Endodermal cell (in vitro differentiated cells): ENCODE measurements around the gene CEP57L1. TPM values are rescaled to one million over a fixed set of nuclear protein-coding genes. Genes with fewer than 3 reads are reported as not detected.

Experiments used
- DNase-seq: peaks from one replicate; pipeline ENCODE4 v3.0.0-alpha.2; 2017
- H3K27ac ChIP-seq: 2 replicates; pipeline ENCODE4 v1.5.1; 2013; ENCODE audit warnings: mild to moderate bottlenecking, low read depth, low read length, moderate library complexity
- H3K27me3 ChIP-seq: 2 replicates; pipeline ENCODE4 v1.6.1; 2013; ENCODE audit warnings: mild to moderate bottlenecking, low read length, moderate library complexity; ENCODE audit not compliant: insufficient read depth, control insufficient read depth, poor library complexity, severe bottlenecking
- H3K36me3 ChIP-seq: 2 replicates; pipeline ENCODE4 v1.7.0; 2013; ENCODE audit warnings: mild to moderate bottlenecking, low read length, moderate library complexity; ENCODE audit not compliant: control insufficient read depth, insufficient read depth
- H3K4me1 ChIP-seq: one replicate; pipeline ENCODE4 v1.7.0; 2013; ENCODE audit warnings: low read length; ENCODE audit not compliant: control insufficient read depth, insufficient read depth
- H3K4me3 ChIP-seq: 2 replicates; pipeline ENCODE4 v1.5.1; 2013; ENCODE audit warnings: mild to moderate bottlenecking, low read length, moderate library complexity
- H3K9ac ChIP-seq: 2 replicates; pipeline ENCODE4 v1.6.1; 2013; ENCODE audit warnings: mild to moderate bottlenecking, low read length, moderate library complexity; ENCODE audit not compliant: poor library complexity, severe bottlenecking; ENCODE audit errors: extremely low read depth
- H3K9me3 ChIP-seq: 2 replicates; pipeline ENCODE4 v1.6.1; 2013; ENCODE audit warnings: mild to moderate bottlenecking, low read length, moderate library complexity; ENCODE audit not compliant: control insufficient read depth
- H3K27ac Mint-ChIP-seq: 2 replicates; pipeline ENCODE4 v1.8.0; 2020; ENCODE audit warnings: mixed read lengths
- H3K27me3 Mint-ChIP-seq: 2 replicates; pipeline ENCODE4 v1.8.0; 2021; ENCODE audit warnings: mild to moderate bottlenecking, mixed read lengths; ENCODE audit not compliant: insufficient read depth
- H3K36me3 Mint-ChIP-seq: 2 replicates; pipeline ENCODE4 v1.8.0; 2020; ENCODE audit warnings: low read depth, mixed read lengths
- H3K4me1 Mint-ChIP-seq: 2 replicates; pipeline ENCODE4 v1.8.0; 2020; ENCODE audit warnings: mixed read lengths
- H3K4me3 Mint-ChIP-seq: 2 replicates; pipeline ENCODE4 v1.8.0; 2020; ENCODE audit warnings: mild to moderate bottlenecking, moderate library complexity, mixed read lengths
- H3K9me3 Mint-ChIP-seq: 2 replicates; pipeline ENCODE4 v1.8.0; 2020; ENCODE audit warnings: mild to moderate bottlenecking, mixed read lengths
- CTCF ChIP-seq: fragments of 200-600 bp; sonication (generic); conservative IDR thresholded peaks from 2 replicates; pipeline ENCODE4 v1.5.0; 2021; ENCODE audit warnings: antibody characterized with exemption, mild to moderate bottlenecking
- WGBS, 2 experiments: methylation state at CpG; one replicate each; pipeline versions ENCODE4 v1.1.5 to v1.1.7; 2013; ENCODE audit warnings: missing lambda C conversion rate in 2 of 2, mixed read lengths in 1 of 2; ENCODE audit not compliant: insufficient coverage in 1 of 2, insufficient read length in 1 of 2; 5-methylcytosine and 5-hydroxymethylcytosine counted together
- total RNA-seq, 2 donors: library from RNA; stranded (reverse); fragmentation: NEBNext Ultra II Directional in 1 of 2; extraction: Animal tissue kit (Norgen Biotek cat#: 25700) in 1 of 2; gene quantifications; 2 replicates in 1 of 2; 3 replicates in 1 of 2; pipeline ENCODE4 v1.2.1, GENCODE V29; 2021

The CEP57L1 gene
- total RNA-seq, 2 donors from 2014 or later = 8.4 to 17.6 TPM

- H3K27me3 ChIP-seq = no peaks in the 10 kb centered on the region
- H3K4me1 Mint-ChIP-seq = peaks cover 20% of the 10 kb centered on the region
- no peaks in the 10 kb centered on the region for H3K9me3 Mint-ChIP-seq
- no peaks in the 10 kb centered on the region for H3K27me3 Mint-ChIP-seq
- H3K4me1 ChIP-seq = no peaks in the 10 kb centered on the region
- no peak overlapping the region for H3K27ac ChIP-seq
- DNase-seq = no peak
- H3K4me3 ChIP-seq = no peak overlapping the region
- TF ChIP-seq CTCF = no peak
- no peak overlapping the region for H3K27ac Mint-ChIP-seq
- H3K4me3 Mint-ChIP-seq = no peak overlapping the region
- no peaks in the 10 kb centered on the region for H3K36me3 ChIP-seq
- WGBS, 2 experiments = 85% methylated on average over 1 of the region's 1 CpG; no CpG with 5 or more reads in 1 of the 2 experiments
- H3K36me3 Mint-ChIP-seq = no peaks in the 10 kb centered on the region
- no peak overlapping the region for H3K9ac ChIP-seq
- H3K9me3 ChIP-seq = no peaks in the 10 kb centered on the region
Measured at GRCh38 chr6:109055771-109056235, 39.5 kb upstream of the CEP57L1 start.

- peaks cover 15% of the 10 kb centered on the region for H3K4me1 Mint-ChIP-seq
Measured at GRCh38 chr6:109056661-109057060, 38.6 kb upstream of the CEP57L1 start.

GRCh38 chr6:109058620-109059019 lies 36.7 kb upstream of the CEP57L1 start:
- Histone ChIP-seq H3K4me3 (no peak overlapping the region), H3K27ac (no peak overlapping the region), H3K27me3 (no peaks in the 10 kb centered on the region), H3K36me3 (no peaks in the 10 kb centered on the region), H3K9me3 (no peaks in the 10 kb centered on the region), H3K9ac (no peak overlapping the region), H3K4me1 (no peaks in the 10 kb centered on the region)
- TF ChIP-seq CTCF = no peak
- H3K4me3 Mint-ChIP-seq = no peak overlapping the region
- H3K36me3 Mint-ChIP-seq = no peaks in the 10 kb centered on the region
- WGBS, 2 experiments = 92% methylated on average over 2 of the region's 2 CpGs; no CpG with 5 or more reads in 1 of the 2 experiments
- H3K4me1 Mint-ChIP-seq = peaks cover 4% of the 10 kb centered on the region
- no peak for DNase-seq
- H3K27me3 Mint-ChIP-seq = no peaks in the 10 kb centered on the region
- H3K9me3 Mint-ChIP-seq = no peaks in the 10 kb centered on the region
- no peak overlapping the region for H3K27ac Mint-ChIP-seq

More at GRCh38 chr6:109056661-109057060, 38.6 kb upstream of the CEP57L1 start:
- Histone ChIP-seq H3K27ac (no peak overlapping the region), H3K36me3 (no peaks in the 10 kb centered on the region), H3K27me3 (no peaks in the 10 kb centered on the region), H3K4me3 (no peak overlapping the region), H3K9ac (no peak overlapping the region), H3K9me3 (no peaks in the 10 kb centered on the region), H3K4me1 (no peaks in the 10 kb centered on the region)
- no peak for TF ChIP-seq CTCF
- Mint-ChIP-seq H3K4me3 (no peak overlapping the region), H3K36me3 (no peaks in the 10 kb centered on the region), H3K9me3 (no peaks in the 10 kb centered on the region), H3K27me3 (no peaks in the 10 kb centered on the region), H3K27ac (peak overlapping the region; percentile 9)
- DNase-seq = no peak
